Type B pancreatic cell (in vitro differentiated cells): ENCODE measurements around the gene IFT74. TPM values are rescaled to one million over a fixed set of nuclear protein-coding genes. Genes with fewer than 3 reads are reported as not detected.
"Not testable (repeated sequence)": the region's sequence is repeated elsewhere in the genome, so short reads cannot be mapped to it uniquely, and the experiment has no call there.

ENCODE experiments used
- DNase-seq: peaks from one replicate; pipeline ENCODE4 v3.0.0; 2021; ENCODE audit warnings: mixed read lengths; ENCODE audit not compliant: unreplicated experiment; ENCODE audit errors: extremely low spot score
- H3K27ac Mint-ChIP-seq: 2 replicates; pipeline ENCODE4 v1.8.0; 2021; ENCODE audit warnings: mild to moderate bottlenecking, mixed read lengths
- H3K27me3 Mint-ChIP-seq: 2 replicates; pipeline ENCODE4 v1.8.0; 2021; ENCODE audit warnings: mixed read lengths
- H3K36me3 Mint-ChIP-seq: 2 replicates; pipeline ENCODE4 v1.8.0; 2021; ENCODE audit warnings: mixed read lengths
- H3K4me1 Mint-ChIP-seq: one replicate; pipeline ENCODE4 v1.8.0; 2021; ENCODE audit warnings: mixed read lengths; ENCODE audit not compliant: unreplicated experiment
- H3K4me3 Mint-ChIP-seq: 2 replicates; pipeline ENCODE4 v1.8.0; 2021; ENCODE audit warnings: mild to moderate bottlenecking, mixed read lengths
- H3K9me3 Mint-ChIP-seq: 2 replicates; pipeline ENCODE4 v1.8.0; 2021; ENCODE audit warnings: mixed read lengths
- CTCF ChIP-seq: fragments of 200-600 bp; sonication (generic); conservative IDR thresholded peaks from 2 replicates; pipeline ENCODE4 v1.5.0; 2021; ENCODE audit warnings: antibody characterized with exemption, mild to moderate bottlenecking
- total RNA-seq: library from RNA; stranded (reverse); gene quantifications from 2 replicates; pipeline ENCODE4 v1.2.1, GENCODE V29; 2021; ENCODE audit warnings: low replicate concordance

IFT74 gene
- total RNA-seq, 1 donor from 2014 or later: 19.3 TPM

GRCh38 chr9:27089706-27090105 is 133.5 kb downstream of the IFT74 start:
- TF ChIP-seq CTCF: no peak
- Mint-ChIP-seq H3K36me3 (no peaks in the 10 kb centered on the region), H3K4me1 (no peaks in the 10 kb centered on the region), H3K27me3 (peaks cover 3% of the 10 kb centered on the region), H3K27ac (no peak overlapping the region), H3K4me3 (no peak overlapping the region), H3K9me3 (no peaks in the 10 kb centered on the region)
- DNase-seq: no peak

- H3K27ac Mint-ChIP-seq: no peak overlapping the region
- no peaks in the 10 kb centered on the region for H3K36me3 Mint-ChIP-seq
- H3K9me3 Mint-ChIP-seq: no peaks in the 10 kb centered on the region
These were observed 134.0 kb downstream of the IFT74 start for GRCh38 chr9:27090231-27090630.

GRCh38 chr9:27090711-27091110 is 134.5 kb downstream of the IFT74 start:
- no peak for TF ChIP-seq CTCF
- no peaks in the 10 kb centered on the region for H3K4me1 Mint-ChIP-seq
- H3K9me3 Mint-ChIP-seq: no peaks in the 10 kb centered on the region
- H3K36me3 Mint-ChIP-seq: no peaks in the 10 kb centered on the region
- no peak for DNase-seq
- no peak overlapping the region for H3K27ac Mint-ChIP-seq
- peaks cover 3% of the 10 kb centered on the region for H3K27me3 Mint-ChIP-seq
- H3K4me3 Mint-ChIP-seq: no peak overlapping the region

More at GRCh38 chr9:27090231-27090630, 134.0 kb downstream of the IFT74 start:
- TF ChIP-seq CTCF: no peak
- Mint-ChIP-seq H3K4me3 (no peak overlapping the region), H3K4me1 (no peaks in the 10 kb centered on the region), H3K27me3 (peaks cover 3% of the 10 kb centered on the region)
- no peak for DNase-seq

- H3K36me3 Mint-ChIP-seq, DNase-seq, H3K27me3 Mint-ChIP-seq, H3K27ac Mint-ChIP-seq, H3K9me3 Mint-ChIP-seq, H3K4me3 Mint-ChIP-seq, H3K4me1 Mint-ChIP-seq: not testable (repeated sequence)
These were observed 136.3 kb downstream of the IFT74 start for GRCh38 chr9:27092496-27092895.

- not testable (repeated sequence) for H3K4me3 Mint-ChIP-seq, H3K4me1 Mint-ChIP-seq, H3K36me3 Mint-ChIP-seq, DNase-seq, H3K9me3 Mint-ChIP-seq, H3K27me3 Mint-ChIP-seq, H3K27ac Mint-ChIP-seq
These were observed 137.3 kb downstream of the IFT74 start for GRCh38 chr9:27093384-27094067.

- Mint-ChIP-seq H3K27ac (no peak overlapping the region), H3K27me3 (peaks cover 3% of the 10 kb centered on the region), H3K4me3 (no peak overlapping the region), H3K9me3 (no peaks in the 10 kb centered on the region), H3K4me1 (no peaks in the 10 kb centered on the region), H3K36me3 (no peaks in the 10 kb centered on the region)
- TF ChIP-seq CTCF: no peak
- no peak for DNase-seq
These were observed 138.6 kb downstream of the IFT74 start for GRCh38 chr9:27094640-27095298.
